Ramos (cell line): ENCODE data around the gene GMEB2.
"Not testable (repeated sequence)": the region's sequence is repeated elsewhere in the genome, so short reads cannot be mapped to it uniquely, and the experiment has no call there.

Experiments
- in situ Hi-C: fragments of 300-500 bp; cut with MboI; formaldehyde crosslinking; loops from one replicate; pipeline ENCODE4 v1.14.3; 2022; ENCODE audit warnings: low sequenced_read_pairs; ENCODE audit not compliant: unreplicated experiment

The GMEB2 gene

GRCh38 chr20:63618291-63618980, 8.5 kb downstream of the GMEB2 start:
- in situ Hi-C loops = no loop called here

- in situ Hi-C loops = no loop called here
These were observed 9.0 kb downstream of the GMEB2 start for GRCh38 chr20:63617876-63618265.

GRCh38 chr20:63617092-63617875, 9.6 kb downstream of the GMEB2 start:
- in situ Hi-C loops = no loop called here

- in situ Hi-C loops = not testable (repeated sequence)
These were observed 12.9 kb downstream of the GMEB2 start for GRCh38 chr20:63613863-63614594.

GRCh38 chr20:63612276-63612931, 14.5 kb downstream of the GMEB2 start:
- in situ Hi-C loops = no loop called here

GRCh38 chr20:63611646-63612045, 15.3 kb downstream of the GMEB2 start:
- in situ Hi-C loops = no loop called here

GRCh38 chr20:63610581-63611435, 16.1 kb downstream of the GMEB2 start:
- in situ Hi-C loops = no loop called here

GRCh38 chr20:63606686-63607085, 20.2 kb downstream of the GMEB2 start:
- in situ Hi-C loops = no loop called here

- in situ Hi-C loops = no loop called here
These were observed 24.6 kb downstream of the GMEB2 start for GRCh38 chr20:63602321-63602720.

- in situ Hi-C loops = not testable (repeated sequence)
These were observed 25.2 kb downstream of the GMEB2 start for GRCh38 chr20:63601679-63602078.

GRCh38 chr20:63599396-63600050, 27.4 kb downstream of the GMEB2 start:
- in situ Hi-C loops = no loop called here

- in situ Hi-C loops = no loop called here
These were observed 28.2 kb downstream of the GMEB2 start for GRCh38 chr20:63598479-63599395.

- in situ Hi-C loops = no loop called here
These were observed 29.0 kb downstream of the GMEB2 start for GRCh38 chr20:63597651-63598478.

- in situ Hi-C loops = no loop called here
These were observed 30.5 kb downstream of the GMEB2 start for GRCh38 chr20:63596423-63596822.

- in situ Hi-C loops = no loop called here
These were observed 31.3 kb downstream of the GMEB2 start for GRCh38 chr20:63595416-63596127.

GRCh38 chr20:63594043-63594561, 32.8 kb downstream of the GMEB2 start:
- in situ Hi-C loops = no loop called here
